ENCODE results near the gene IL18RAP. TPM values are rescaled to one million over a fixed set of nuclear protein-coding genes. Genes with fewer than 3 reads are reported as not detected.

The IL18RAP gene
- total RNA-seq, 1 donor from 2014 or later, result not detected

DNA sequence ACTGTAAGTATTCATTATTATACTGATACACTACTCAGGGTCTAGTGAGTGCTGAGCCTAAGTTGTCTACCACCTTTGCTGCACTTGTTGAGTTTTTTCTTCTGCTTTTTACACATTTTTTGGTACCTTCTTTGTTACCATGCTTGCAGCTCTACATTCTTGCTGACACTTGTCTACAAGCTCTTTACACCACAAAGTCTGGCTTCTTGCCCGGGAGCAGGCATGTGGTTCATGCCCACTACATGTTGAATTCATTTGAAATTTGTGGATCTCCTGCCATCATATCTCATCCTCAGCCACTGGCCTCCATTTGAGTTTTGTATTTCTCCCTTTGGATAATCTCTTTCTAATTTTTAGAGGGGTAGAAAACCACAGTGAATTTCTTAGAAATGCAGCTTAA lies 37.4 kb upstream of the IL18RAP start:
- H3K4me1 Mint-ChIP-seq, result no peaks in the 10 kb centered on the region
- no peak for DNase-seq (ENCODE audit: low spot score)
- no peaks in the 10 kb centered on the region for H3F3A ChIP-seq (ENCODE audit: low read depth)
- H3K4me2 ChIP-seq, result no peak overlapping the region
- no peak overlapping the region for H3K4me3 ChIP-seq
- no peaks in the 10 kb centered on the region for H3K36me3 ChIP-seq
- peaks cover 8% of the 10 kb centered on the region for H3K9me3 ChIP-seq (ENCODE audit: low read depth)
- peaks cover under 1% of the 10 kb centered on the region for H3K27me3 Mint-ChIP-seq (ENCODE audit: insufficient read depth, low read depth)
- no peaks in the 10 kb centered on the region for H3K4me1 ChIP-seq
- no peaks in the 10 kb centered on the region for H3K36me3 Mint-ChIP-seq
- no peak overlapping the region for H3K27ac Mint-ChIP-seq
- peaks cover 10% of the 10 kb centered on the region for H3K9me3 Mint-ChIP-seq
- H3K4me3 Mint-ChIP-seq, result no peak overlapping the region
- no peaks in the 10 kb centered on the region for H3K27me3 ChIP-seq
- H3K9ac ChIP-seq, result no peak overlapping the region
- no peak overlapping the region for H2AFZ ChIP-seq (replicated peaks)
- H3K27ac ChIP-seq, result no peak overlapping the region
- H4K20me1 ChIP-seq (ENCODE audit: low read depth), result no peaks in the 10 kb centered on the region
- TF ChIP-seq, protein P1, sequence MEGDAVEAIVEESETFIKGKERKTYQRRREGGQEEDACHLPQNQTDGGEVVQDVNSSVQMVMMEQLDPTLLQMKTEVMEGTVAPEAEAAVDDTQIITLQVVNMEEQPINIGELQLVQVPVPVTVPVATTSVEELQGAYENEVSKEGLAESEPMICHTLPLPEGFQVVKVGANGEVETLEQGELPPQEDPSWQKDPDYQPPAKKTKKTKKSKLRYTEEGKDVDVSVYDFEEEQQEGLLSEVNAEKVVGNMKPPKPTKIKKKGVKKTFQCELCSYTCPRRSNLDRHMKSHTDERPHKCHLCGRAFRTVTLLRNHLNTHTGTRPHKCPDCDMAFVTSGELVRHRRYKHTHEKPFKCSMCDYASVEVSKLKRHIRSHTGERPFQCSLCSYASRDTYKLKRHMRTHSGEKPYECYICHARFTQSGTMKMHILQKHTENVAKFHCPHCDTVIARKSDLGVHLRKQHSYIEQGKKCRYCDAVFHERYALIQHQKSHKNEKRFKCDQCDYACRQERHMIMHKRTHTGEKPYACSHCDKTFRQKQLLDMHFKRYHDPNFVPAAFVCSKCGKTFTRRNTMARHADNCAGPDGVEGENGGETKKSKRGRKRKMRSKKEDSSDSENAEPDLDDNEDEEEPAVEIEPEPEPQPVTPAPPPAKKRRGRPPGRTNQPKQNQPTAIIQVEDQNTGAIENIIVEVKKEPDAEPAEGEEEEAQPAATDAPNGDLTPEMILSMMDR (IDR thresholded peaks at IDR 0.05), result no peak
- no peak for TF ChIP-seq EZH2 (IDR thresholded peaks at IDR 0.05)
- TF ChIP-seq EZH2phosphoT487 (IDR thresholded peaks at IDR 0.05), result no peak
- H3K79me2 ChIP-seq (ENCODE audit: low read depth), result no peaks in the 10 kb centered on the region

DNA sequence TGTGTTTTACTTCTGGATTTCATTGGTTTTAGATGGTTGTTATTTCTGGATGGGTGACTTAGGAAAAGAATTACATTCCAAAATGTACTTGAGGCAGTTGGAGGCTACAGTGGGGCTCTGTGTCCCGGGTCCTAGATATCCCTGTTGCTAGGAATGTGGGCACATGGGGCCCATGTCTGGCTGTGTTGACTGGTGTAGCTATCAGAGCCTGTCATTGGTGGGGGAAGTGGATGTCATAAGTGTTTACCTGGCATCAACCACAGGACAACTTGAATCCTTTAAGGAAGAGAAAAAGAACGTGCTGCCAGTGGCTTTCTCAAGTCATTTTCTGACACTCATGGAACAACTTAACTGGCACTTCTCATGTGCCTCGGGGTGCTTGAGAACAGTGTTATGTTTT lies 37.0 kb upstream of the IL18RAP start:
- Histone ChIP-seq H3K4me1 (no peaks in the 10 kb centered on the region), H3K9me3 (ENCODE audit: low read depth) (peaks cover 8% of the 10 kb centered on the region), H4K20me1 (ENCODE audit: low read depth) (no peaks in the 10 kb centered on the region), H3K36me3 (no peaks in the 10 kb centered on the region), H3K27me3 (no peaks in the 10 kb centered on the region), H3K4me3 (no peak overlapping the region), H3F3A (ENCODE audit: low read depth) (no peaks in the 10 kb centered on the region), H3K9ac (no peak overlapping the region), H3K27ac (no peak overlapping the region), H3K79me2 (ENCODE audit: low read depth) (no peaks in the 10 kb centered on the region), H2AFZ (replicated peaks) (no peak overlapping the region), H3K4me2 (no peak overlapping the region)
- Mint-ChIP-seq H3K36me3 (no peaks in the 10 kb centered on the region), H3K9me3 (peaks cover 10% of the 10 kb centered on the region), H3K27me3 (ENCODE audit: insufficient read depth, low read depth) (no peaks in the 10 kb centered on the region), H3K27ac (no peak overlapping the region), H3K4me1 (no peaks in the 10 kb centered on the region), H3K4me3 (no peak overlapping the region)
- no peak for TF ChIP-seq EZH2phosphoT487 (IDR thresholded peaks at IDR 0.05)
- TF ChIP-seq EZH2 (IDR thresholded peaks at IDR 0.05), result no peak
- TF ChIP-seq, protein P1 (IDR thresholded peaks at IDR 0.05), result no peak
- no peak for DNase-seq (ENCODE audit: low spot score)

DNA sequence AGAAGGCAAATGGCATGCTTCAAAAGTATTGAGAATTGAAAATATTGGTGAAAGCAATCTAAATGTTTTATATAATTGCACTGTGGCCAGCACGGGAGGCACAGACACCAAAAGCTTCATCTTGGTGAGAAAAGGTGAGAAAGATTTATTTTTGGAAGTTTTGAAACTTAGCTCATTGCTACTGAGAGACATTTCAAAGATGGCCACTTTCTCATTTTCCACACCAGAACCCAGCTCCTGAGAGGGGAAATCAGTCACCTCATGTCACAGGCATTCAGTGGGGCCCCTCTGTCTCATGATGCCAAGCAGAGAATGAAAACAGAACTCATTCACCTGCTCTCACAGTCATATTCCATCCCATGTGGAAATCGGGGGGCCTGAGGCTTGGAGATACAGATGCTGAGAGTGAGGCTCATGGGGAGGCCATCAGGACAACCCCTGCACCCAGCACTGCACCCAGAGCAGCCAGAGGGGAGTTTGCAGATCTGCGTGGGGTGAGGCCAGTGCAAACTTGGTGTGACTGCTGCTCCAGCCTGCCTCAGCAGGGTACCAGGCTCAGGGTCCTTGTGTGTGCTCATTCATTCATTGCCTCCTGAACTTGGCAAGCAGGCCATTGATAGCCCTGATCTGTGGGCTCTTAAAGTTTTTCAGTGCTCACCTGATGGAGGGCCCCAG lies 36.0 kb upstream of the IL18RAP start:
- TF ChIP-seq EZH2phosphoT487 (IDR thresholded peaks at IDR 0.05) (no peak), EZH2 (IDR thresholded peaks at IDR 0.05) (no peak)
- TF ChIP-seq, protein P1 (IDR thresholded peaks at IDR 0.05), result no peak
- no peaks in the 10 kb centered on the region for H3K27me3 ChIP-seq

More for the DNA sequence above, 36.0 kb upstream of the IL18RAP start:
- H2AFZ ChIP-seq (replicated peaks), result no peak overlapping the region
- H4K20me1 ChIP-seq (ENCODE audit: low read depth), result no peaks in the 10 kb centered on the region
- DNase-seq (ENCODE audit: low spot score), result no peak
- no peak overlapping the region for H3K27ac ChIP-seq
- peaks cover 8% of the 10 kb centered on the region for H3K9me3 ChIP-seq (ENCODE audit: low read depth)
- no peak overlapping the region for H3K27ac Mint-ChIP-seq
- no peaks in the 10 kb centered on the region for H3F3A ChIP-seq (ENCODE audit: low read depth)
- no peaks in the 10 kb centered on the region for H3K27me3 Mint-ChIP-seq (ENCODE audit: insufficient read depth, low read depth)
- H3K4me3 Mint-ChIP-seq, result no peak overlapping the region
- H3K4me1 Mint-ChIP-seq, result no peaks in the 10 kb centered on the region
- no peak overlapping the region for H3K4me3 ChIP-seq
- H3K36me3 Mint-ChIP-seq, result no peaks in the 10 kb centered on the region
- H3K9me3 Mint-ChIP-seq, result peaks cover 10% of the 10 kb centered on the region
- no peak overlapping the region for H3K9ac ChIP-seq
- H3K4me1 ChIP-seq, result no peaks in the 10 kb centered on the region
- H3K4me2 ChIP-seq, result no peak overlapping the region
- no peaks in the 10 kb centered on the region for H3K79me2 ChIP-seq (ENCODE audit: low read depth)
- H3K36me3 ChIP-seq, result no peaks in the 10 kb centered on the region

Measured in neural progenitor cell (in vitro differentiated cells).